H1 (cell line): ENCODE measurements around the gene SLC39A10. TPM values are rescaled to one million over a fixed set of nuclear protein-coding genes. Genes with fewer than 3 reads are reported as not detected.

ENCODE experiments used
- CTCF ChIA-PET: fragments of 300-600 bp; sonication (Branson Sonifier 250); formaldehyde crosslinking; loops from one replicate; lab custom pipeline; 2021; ENCODE audit not compliant: partially characterized antibody; lab: Charles Lee
- POLR2A ChIA-PET: fragments of 300-600 bp; sonication (Branson Sonifier 250); formaldehyde crosslinking; loops from one replicate; lab custom pipeline; 2021; ENCODE audit warnings: inconsistent platforms; ENCODE audit not compliant: partially characterized antibody; lab: Charles Lee
- DNase-seq, 2 experiments: peaks; one replicate each; pipeline versions ENCODE4 v3.0.0 to v3.0.0-alpha.2; 2010 to 2022; ENCODE audit warnings: low spot score in 2 of 2, low read depth in 1 of 2, mixed read lengths in 1 of 2
- FAIRE-seq: peaks from 2 replicates; lab custom pipeline; 2011; peaks lifted over from hg19 to GRCh38; lab: Jason Lieb, UNC
- H2AFZ ChIP-seq: 2 replicates; pipeline ENCODE4 v1.8.1; 2012; ENCODE audit warnings: low read length, inconsistent platforms
- H2AK5ac ChIP-seq: 2 replicates; pipeline ENCODE4 v1.6.1; 2013; ENCODE audit warnings: low read depth, low read length
- H2BK120ac ChIP-seq: replicated peaks from 2 replicates; pipeline ENCODE3; 2013; ENCODE audit warnings: low read depth, low read length, inconsistent platforms
- H2BK12ac ChIP-seq: 2 replicates; pipeline ENCODE4 v1.6.1; 2013; ENCODE audit warnings: low read depth, low read length
- H2BK15ac ChIP-seq: 2 replicates; pipeline ENCODE4 v1.6.1; 2013; ENCODE audit warnings: low read length
- H2BK20ac ChIP-seq: 2 replicates; pipeline ENCODE4 v1.6.1; 2013; ENCODE audit warnings: low read length
- H2BK5ac ChIP-seq: 2 replicates; pipeline ENCODE4 v1.6.1; 2013; ENCODE audit warnings: low read depth, low read length
- H3K14ac ChIP-seq: 2 replicates; pipeline ENCODE4 v1.6.1; 2013; ENCODE audit warnings: inconsistent platforms; ENCODE audit not compliant: insufficient read length
- H3K18ac ChIP-seq: 2 replicates; pipeline ENCODE4 v1.6.1; 2013; ENCODE audit warnings: low read length; ENCODE audit errors: extremely low read depth
- H3K23ac ChIP-seq: 2 replicates; pipeline ENCODE4 v1.6.1; 2013; ENCODE audit warnings: inconsistent platforms; ENCODE audit not compliant: insufficient read length
- H3K23me2 ChIP-seq: 2 replicates; pipeline ENCODE4 v1.6.1; 2013; ENCODE audit warnings: low read depth, low read length
- H3K27ac ChIP-seq: 2 replicates; pipeline ENCODE4 v1.6.1; 2011; ENCODE audit warnings: low read depth, low read length, inconsistent platforms
- H3K27me3 ChIP-seq, 4 experiments: replicated peaks in 1 of 4; 1 replicate in 1 of 4; 2 replicates in 3 of 4; pipeline versions ENCODE4 v1.6.1 to v1.8.1; 2011 to 2013; ENCODE audit warnings: low read length in 3 of 4, mild to moderate bottlenecking in 3 of 4, inconsistent platforms in 2 of 4, mixed read lengths in 2 of 4, moderate library complexity in 1 of 4; ENCODE audit not compliant: control insufficient read depth in 3 of 4, insufficient read depth in 3 of 4; ENCODE audit errors: extremely low read depth in 1 of 4
- H3K36me3 ChIP-seq, 4 experiments: 2 replicates each; pipeline versions ENCODE4 v1.6.1 to v1.8.1; 2011 to 2013; ENCODE audit warnings: mild to moderate bottlenecking in 4 of 4, low read length in 3 of 4, moderate library complexity in 2 of 4, control low read depth in 1 of 4, inconsistent platforms in 1 of 4; ENCODE audit not compliant: insufficient read depth in 4 of 4, control insufficient read depth in 2 of 4
- H3K4ac ChIP-seq: replicated peaks from 2 replicates; pipeline ENCODE3; 2013; ENCODE audit warnings: low read length, low read depth, mixed read lengths, inconsistent platforms; ENCODE audit not compliant: insufficient read length
- H3K4me1 ChIP-seq, 4 experiments: replicated peaks in 1 of 4; 1 replicate in 1 of 4; 2 replicates in 3 of 4; pipeline versions ENCODE4 v1.6.1 to v1.8.1; 2011 to 2013; ENCODE audit warnings: low read length in 3 of 4, inconsistent platforms in 2 of 4, mixed read lengths in 1 of 4; ENCODE audit not compliant: insufficient read depth in 4 of 4, control insufficient read depth in 3 of 4
- H3K4me2 ChIP-seq, 2 experiments: 2 replicates each; pipeline versions ENCODE4 v1.6.1 to v1.8.1; 2011 to 2013; ENCODE audit warnings: low read depth in 2 of 2, low read length in 2 of 2, control low read depth in 1 of 2, inconsistent platforms in 1 of 2, mild to moderate bottlenecking in 1 of 2; ENCODE audit not compliant: insufficient read depth in 1 of 2
- H3K4me3 ChIP-seq, 4 experiments: fragments of 200-600, 300-600 bp in 1 of 4; sonication (generic), shearing (Covaris generic), sonication (Bioruptor Twin) in 1 of 4; 2 replicates each; pipeline versions ENCODE4 v1.5.1 to v1.8.1; 2011 to 2016; ENCODE audit warnings: low read length in 4 of 4, low read depth in 3 of 4, control low read depth in 2 of 4, inconsistent platforms in 2 of 4, mild to moderate bottlenecking in 2 of 4, mixed read lengths in 1 of 4, moderate library complexity in 1 of 4; ENCODE audit not compliant: insufficient read depth in 2 of 4; ENCODE audit errors: extremely low read depth in 1 of 4
- H3K56ac ChIP-seq: replicated peaks from 2 replicates; pipeline ENCODE3; 2013; ENCODE audit warnings: low read depth, mild to moderate bottlenecking, mixed read lengths, low read length, inconsistent platforms; ENCODE audit not compliant: insufficient read length
- H3K79me1 ChIP-seq: 2 replicates; pipeline ENCODE4 v1.6.1; 2013; ENCODE audit warnings: low read depth, low read length, control low read depth
- H3K79me2 ChIP-seq, 2 experiments: 2 replicates each; pipeline versions ENCODE4 v1.6.1 to v1.8.1; 2012 to 2013; ENCODE audit warnings: low read length in 2 of 2, mild to moderate bottlenecking in 2 of 2, inconsistent platforms in 1 of 2; ENCODE audit not compliant: insufficient read depth in 2 of 2, control insufficient read depth in 1 of 2
- H3K9ac ChIP-seq, 4 experiments: replicated peaks in 1 of 4; 1 replicate in 1 of 4; 2 replicates in 3 of 4; pipeline versions ENCODE4 v1.6.1 to v1.8.1; 2011 to 2013; ENCODE audit warnings: low read depth in 3 of 4, low read length in 3 of 4, control low read depth in 2 of 4, mild to moderate bottlenecking in 2 of 4, moderate library complexity in 2 of 4, inconsistent platforms in 1 of 4; ENCODE audit errors: extremely low read depth in 1 of 4
- H3K9me3 ChIP-seq, 2 experiments: 2 replicates each; pipeline versions ENCODE4 v1.6.1 to v1.8.1; 2012 to 2013; ENCODE audit warnings: mild to moderate bottlenecking in 2 of 2, moderate library complexity in 2 of 2, control low read depth in 1 of 2, inconsistent platforms in 1 of 2, low read depth in 1 of 2, low read length in 1 of 2, mixed read lengths in 1 of 2; ENCODE audit not compliant: insufficient read depth in 2 of 2
- H4K20me1 ChIP-seq, 2 experiments: replicated peaks in 1 of 2; 2 replicates each; pipeline versions ENCODE3 to v1.8.1; 2011 to 2013; ENCODE audit warnings: inconsistent platforms in 2 of 2, low read length in 2 of 2, mild to moderate bottlenecking in 1 of 2; ENCODE audit not compliant: insufficient read depth in 2 of 2, control insufficient read depth in 1 of 2
- H4K5ac ChIP-seq: 2 replicates; pipeline ENCODE4 v1.6.1; 2013; ENCODE audit warnings: low read length, low read depth, mixed read lengths, inconsistent platforms; ENCODE audit not compliant: insufficient read length
- H4K8ac ChIP-seq: 2 replicates; pipeline ENCODE4 v1.8.0; 2013; ENCODE audit warnings: mild to moderate bottlenecking, moderate library complexity, low read length, inconsistent platforms; ENCODE audit not compliant: insufficient read depth; ENCODE audit errors: extremely low read depth
- H4K91ac ChIP-seq: replicated peaks from 2 replicates; pipeline ENCODE3; 2013; ENCODE audit warnings: low read length, mixed read lengths, inconsistent platforms; ENCODE audit not compliant: insufficient read length
- CBX5 ChIP-seq: fragments of 300-800, 300-1000 bp; sonication (generic); IDR thresholded peaks from 2 replicates; pipeline ENCODE4 v1.7.1; 2016; ENCODE audit warnings: antibody characterized with exemption, low read length, low read depth
- RXRA ChIP-seq: IDR thresholded peaks from 2 replicates; pipeline ENCODE4 v1.6.1; 2011; ENCODE audit warnings: low read depth, mild to moderate bottlenecking, low read length, moderate library complexity; ENCODE audit not compliant: insufficient read depth
- SP4 ChIP-seq: IDR thresholded peaks from 2 replicates; pipeline ENCODE4 v1.6.1; 2012; ENCODE audit warnings: low read length, inconsistent platforms
- TAF7 ChIP-seq: optimal IDR thresholded peaks from 2 replicates; pipeline ENCODE3; 2011; ENCODE audit warnings: low read depth, mild to moderate bottlenecking, inconsistent platforms, low read length, moderate library complexity, borderline replicate concordance
- TEAD4 ChIP-seq: IDR thresholded peaks from 2 replicates; pipeline ENCODE4 v1.6.1; 2012; ENCODE audit warnings: low read depth, low read length, inconsistent platforms, mixed read lengths
- WGBS, 2 experiments: shearing (Covaris generic) in 1 of 2; methylation state at CpG; one replicate each; pipeline versions ENCODE4 v1.1.6 to v1.1.7; 2013 to 2015; ENCODE audit warnings: low lambda C conversion rate in 2 of 2, mixed read lengths in 2 of 2, inconsistent platforms in 1 of 2, low coverage in 1 of 2, missing lambda C conversion rate in 1 of 2; ENCODE audit not compliant: insufficient replicate concordance in 2 of 2, insufficient coverage in 1 of 2, insufficient read length in 1 of 2; ENCODE audit errors: extremely low coverage in 1 of 2, missing lambda C conversion rate in 1 of 2; 5-methylcytosine and 5-hydroxymethylcytosine counted together
- polyA plus RNA-seq, 7 experiments: library from polyadenylated mRNA; depleted of rRNA in 3 of 7; stranded (reverse) in 5 of 7; unstranded in 2 of 7; fragments of >200 nt in 5 of 7; fragments of 200-250 nt in 2 of 7; gene quantifications; 1 replicate in 5 of 7; 2 replicates in 1 of 7; 4 replicates in 1 of 7; pipeline versions ENCODE4 v1.2.1 to v1.2.3, GENCODE V29; 2011 to 2013; ENCODE audit warnings: missing spikeins in 2 of 7, mixed read lengths in 2 of 7
- total RNA-seq: library from RNA; stranded (reverse); fragmentation: NEBNext Ultra II Directional; extraction: Animal tissue kit (Norgen Biotek cat#: 25700); gene quantifications from 2 replicates; pipeline ENCODE4 v1.2.1, GENCODE V29; 2021

The SLC39A10 gene
- total and polyA plus RNA-seq, 2 of the 8 experiments (the other 6 are each of a cell fraction or from before 2014, with no cell fraction given), result 68.1 to 234 TPM

DNA sequence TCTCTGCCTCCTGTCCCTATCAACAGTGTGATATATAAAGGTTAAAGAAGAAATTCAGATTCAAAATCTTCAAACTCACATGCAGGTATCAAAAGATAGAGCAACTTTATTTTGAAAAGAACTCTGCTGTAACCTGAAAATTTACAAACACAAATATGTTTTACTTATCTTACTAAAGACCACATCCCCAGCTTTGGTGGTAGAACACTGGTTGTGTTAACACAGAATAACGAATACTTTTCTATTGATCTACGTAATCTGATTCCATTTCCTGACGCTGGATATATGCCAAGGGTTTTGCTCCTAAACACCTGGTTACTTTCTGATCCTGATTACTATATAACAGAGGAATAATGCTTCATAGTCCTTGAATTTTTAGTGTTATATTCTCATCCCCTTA lies 23.1 kb upstream of the SLC39A10 start:
- no peak overlapping the region for H2BK12ac ChIP-seq
- POLR2A ChIA-PET, result interaction anchor here (1.0 kb wide), 1 partner anchor 23 kb away, joined by 3 read pairs; the partner anchor contains the start of gene SLC39A10

More for the DNA sequence above, 23.1 kb upstream of the SLC39A10 start:
- Histone ChIP-seq H3K27me3 (no peaks in the 10 kb centered on the region), H3K4ac (no peak overlapping the region), H4K91ac (no peak overlapping the region), H2BK20ac (no peak overlapping the region), H3K4me2 (no peak overlapping the region), H2BK5ac (no peak overlapping the region), H3K36me3 (no peaks in the 10 kb centered on the region), H2AFZ (no peak overlapping the region), H4K8ac (no peak overlapping the region), H2BK15ac (no peak overlapping the region), H3K79me2 (no peaks in the 10 kb centered on the region), H4K5ac (no peak overlapping the region), H4K20me1 (no peaks in the 10 kb centered on the region), H3K27ac (no peak overlapping the region), H3K56ac (no peak overlapping the region), H3K23ac (no peak overlapping the region), H3K9me3 (no peaks in the 10 kb centered on the region), H2AK5ac (no peak overlapping the region), H3K4me3 (no peak overlapping the region), H3K9ac (no peak overlapping the region), H3K79me1 (peaks cover 2% of the 10 kb centered on the region; the same call in 1 of the 2 replicates), H3K18ac (no peak overlapping the region), H3K14ac (no peak overlapping the region)
- 88% methylated on average over 3 of the region's 3 CpGs; no CpG with 5 or more reads in 1 of the 2 experiments for WGBS, 2 experiments
- CTCF ChIA-PET, result interaction anchor here (1.0 kb wide), 1 partner anchor 151 kb away, joined by 3 read pairs; no protein-coding TSS in a partner anchor
- no peak for DNase-seq
- FAIRE-seq, result no peak
- no peak for TF ChIP-seq TAF7
- no peak for TF ChIP-seq RXRA
- no peak for TF ChIP-seq TEAD4
- no peak for TF ChIP-seq CBX5
- no peak for TF ChIP-seq SP4
- TF ChIP-seq, all 59 proteins: peak for 0
- H3K4me1 ChIP-seq, result peaks cover 0 to 5% (median 0%) of the 10 kb centered on the region in 4 experiments; a peak in 2 of 7 replicates
- H3K23me2 ChIP-seq, result no peaks in the 10 kb centered on the region
- H2BK120ac ChIP-seq, result no peak overlapping the region
